GM18526 (cell line): ENCODE results near the gene NARF.

Source experiments
- POLR2A ChIP-seq: IDR thresholded peaks from 3 replicates; pipeline ENCODE4 v1.6.1; 2011; ENCODE audit not compliant: insufficient read length; ENCODE audit errors: extremely low read depth

Gene NARF

GRCh38 chr17:82440469-82440981, 18.0 kb upstream of the NARF start:
- peak; percentile 9 for TF ChIP-seq POLR2A

- no peak for TF ChIP-seq POLR2A
These were observed 17.4 kb upstream of the NARF start for GRCh38 chr17:82440991-82441627.

GRCh38 chr17:82441691-82442487, 16.7 kb upstream of the NARF start:
- no peak for TF ChIP-seq POLR2A

- no peak for TF ChIP-seq POLR2A
These were observed 15.7 kb upstream of the NARF start for GRCh38 chr17:82442643-82443464.

- peak; percentile 0 for TF ChIP-seq POLR2A
These were observed 14.9 kb upstream of the NARF start for GRCh38 chr17:82443465-82444283.

- TF ChIP-seq POLR2A = peak; percentile 2
These were observed 14.2 kb upstream of the NARF start for GRCh38 chr17:82444284-82444893.

GRCh38 chr17:82444941-82445521, 13.5 kb upstream of the NARF start:
- TF ChIP-seq POLR2A = no peak

GRCh38 chr17:82445542-82445941, 13.0 kb upstream of the NARF start:
- no peak for TF ChIP-seq POLR2A

GRCh38 chr17:82446124-82446523, 12.4 kb upstream of the NARF start:
- TF ChIP-seq POLR2A = no peak

- no peak for TF ChIP-seq POLR2A
These were observed 11.9 kb upstream of the NARF start for GRCh38 chr17:82446649-82447048.

GRCh38 chr17:82447876-82448275, 10.7 kb upstream of the NARF start:
- TF ChIP-seq POLR2A = no peak

GRCh38 chr17:82449131-82449882, 9.2 kb upstream of the NARF start:
- TF ChIP-seq POLR2A = peak; percentile 70

- TF ChIP-seq POLR2A = no peak
These were observed 8.6 kb upstream of the NARF start for GRCh38 chr17:82449883-82450356.
